ENCODE results near the gene MRPL1. TPM values are rescaled to one million over a fixed set of nuclear protein-coding genes. Genes with fewer than 3 reads are reported as not detected.

MRPL1 gene
- total and polyA plus RNA-seq, 2 of the 13 experiments (the other 11 are each of a cell fraction or from before 2014, with no cell fraction given), result 23.3 to 61.5 TPM

DNA sequence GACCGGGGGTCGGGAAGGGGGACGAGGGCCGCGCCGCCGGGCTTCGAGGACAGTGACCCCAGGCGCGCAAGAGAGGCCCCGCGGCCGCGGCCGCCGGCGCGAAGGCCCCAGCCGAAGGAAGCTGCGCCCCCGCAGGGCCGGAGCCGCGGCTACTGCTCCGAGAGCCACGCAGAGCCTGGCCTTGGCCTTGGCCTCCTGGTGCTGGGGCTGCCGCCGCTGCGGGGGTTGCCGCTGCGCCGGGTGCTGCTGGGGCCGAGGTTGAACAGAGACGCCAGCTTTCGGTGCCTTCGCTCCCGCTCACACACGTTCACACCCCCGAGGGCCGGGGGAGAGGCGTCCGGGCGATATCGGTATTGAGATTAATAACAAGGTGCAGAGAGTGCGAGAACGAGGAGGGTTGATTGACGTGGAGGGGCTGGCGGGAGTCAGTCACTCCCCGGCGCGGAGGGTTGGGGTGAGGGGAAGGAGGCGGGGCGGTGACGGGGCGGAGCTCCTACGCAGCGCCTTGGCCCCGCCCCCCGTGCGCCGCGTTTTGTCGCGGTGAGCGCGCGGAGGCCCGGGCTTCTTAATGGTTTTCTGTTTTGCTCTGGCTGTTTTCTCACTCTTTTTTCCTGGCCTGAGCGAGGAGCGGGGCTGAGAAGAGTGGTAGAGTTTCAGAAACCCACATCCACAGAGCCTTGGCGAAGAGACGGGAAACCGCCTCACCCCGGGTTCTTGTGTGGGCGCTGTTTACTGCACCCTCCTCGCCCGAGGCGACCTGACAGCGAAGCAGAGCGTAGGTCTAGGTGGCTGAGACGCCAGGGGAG lies 42.6 kb upstream of the MRPL1 start (continued):
- TF ChIP-seq, protein P1, sequence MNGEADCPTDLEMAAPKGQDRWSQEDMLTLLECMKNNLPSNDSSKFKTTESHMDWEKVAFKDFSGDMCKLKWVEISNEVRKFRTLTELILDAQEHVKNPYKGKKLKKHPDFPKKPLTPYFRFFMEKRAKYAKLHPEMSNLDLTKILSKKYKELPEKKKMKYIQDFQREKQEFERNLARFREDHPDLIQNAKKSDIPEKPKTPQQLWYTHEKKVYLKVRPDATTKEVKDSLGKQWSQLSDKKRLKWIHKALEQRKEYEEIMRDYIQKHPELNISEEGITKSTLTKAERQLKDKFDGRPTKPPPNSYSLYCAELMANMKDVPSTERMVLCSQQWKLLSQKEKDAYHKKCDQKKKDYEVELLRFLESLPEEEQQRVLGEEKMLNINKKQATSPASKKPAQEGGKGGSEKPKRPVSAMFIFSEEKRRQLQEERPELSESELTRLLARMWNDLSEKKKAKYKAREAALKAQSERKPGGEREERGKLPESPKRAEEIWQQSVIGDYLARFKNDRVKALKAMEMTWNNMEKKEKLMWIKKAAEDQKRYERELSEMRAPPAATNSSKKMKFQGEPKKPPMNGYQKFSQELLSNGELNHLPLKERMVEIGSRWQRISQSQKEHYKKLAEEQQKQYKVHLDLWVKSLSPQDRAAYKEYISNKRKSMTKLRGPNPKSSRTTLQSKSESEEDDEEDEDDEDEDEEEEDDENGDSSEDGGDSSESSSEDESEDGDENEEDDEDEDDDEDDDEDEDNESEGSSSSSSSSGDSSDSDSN (CRISPR knock-in tag; IDR thresholded peaks at IDR 0.05), result peak; percentile 96
- TF ChIP-seq ZNF788 (CRISPR knock-in tag; IDR thresholded peaks at IDR 0.05; ENCODE audit: borderline replicate concordance), result peak; percentile 71; the same call in 1 of the 2 replicates
- no peak for TF ChIP-seq ZNF564 (CRISPR knock-in tag; IDR thresholded peaks at IDR 0.05)
- TF ChIP-seq SAP130 (CRISPR knock-in tag; IDR thresholded peaks at IDR 0.05; ENCODE audit: low read depth), result peak; percentile 74
- TF ChIP-seq, protein P2, sequence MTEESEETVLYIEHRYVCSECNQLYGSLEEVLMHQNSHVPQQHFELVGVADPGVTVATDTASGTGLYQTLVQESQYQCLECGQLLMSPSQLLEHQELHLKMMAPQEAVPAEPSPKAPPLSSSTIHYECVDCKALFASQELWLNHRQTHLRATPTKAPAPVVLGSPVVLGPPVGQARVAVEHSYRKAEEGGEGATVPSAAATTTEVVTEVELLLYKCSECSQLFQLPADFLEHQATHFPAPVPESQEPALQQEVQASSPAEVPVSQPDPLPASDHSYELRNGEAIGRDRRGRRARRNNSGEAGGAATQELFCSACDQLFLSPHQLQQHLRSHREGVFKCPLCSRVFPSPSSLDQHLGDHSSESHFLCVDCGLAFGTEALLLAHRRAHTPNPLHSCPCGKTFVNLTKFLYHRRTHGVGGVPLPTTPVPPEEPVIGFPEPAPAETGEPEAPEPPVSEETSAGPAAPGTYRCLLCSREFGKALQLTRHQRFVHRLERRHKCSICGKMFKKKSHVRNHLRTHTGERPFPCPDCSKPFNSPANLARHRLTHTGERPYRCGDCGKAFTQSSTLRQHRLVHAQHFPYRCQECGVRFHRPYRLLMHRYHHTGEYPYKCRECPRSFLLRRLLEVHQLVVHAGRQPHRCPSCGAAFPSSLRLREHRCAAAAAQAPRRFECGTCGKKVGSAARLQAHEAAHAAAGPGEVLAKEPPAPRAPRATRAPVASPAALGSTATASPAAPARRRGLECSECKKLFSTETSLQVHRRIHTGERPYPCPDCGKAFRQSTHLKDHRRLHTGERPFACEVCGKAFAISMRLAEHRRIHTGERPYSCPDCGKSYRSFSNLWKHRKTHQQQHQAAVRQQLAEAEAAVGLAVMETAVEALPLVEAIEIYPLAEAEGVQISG (CRISPR knock-in tag; IDR thresholded peaks at IDR 0.05), result peak; percentile 85
- TF ChIP-seq ZNF598 (CRISPR knock-in tag; IDR thresholded peaks at IDR 0.05; ENCODE audit: borderline replicate concordance), result 0 out of 2 replicates have a peak, but pooled peaks have one; percentile 45
- peak; percentile 58; the same call in 1 of the 2 replicates for TF ChIP-seq ZNF747 (CRISPR knock-in tag; IDR thresholded peaks at IDR 0.05; ENCODE audit: borderline replicate concordance)
- 0 out of 2 replicates have a peak, but pooled peaks have one; percentile 15 for TF ChIP-seq ZNF670 (CRISPR knock-in tag; IDR thresholded peaks at IDR 0.05; ENCODE audit: borderline replicate concordance)
- TF ChIP-seq ZSCAN25 (CRISPR knock-in tag; IDR thresholded peaks at IDR 0.05), result no peak
- TF ChIP-seq GZF1 (CRISPR knock-in tag; IDR thresholded peaks at IDR 0.05), result peak; percentile 84; the same call in 1 of the 2 replicates
- TF ChIP-seq, protein P3, sequence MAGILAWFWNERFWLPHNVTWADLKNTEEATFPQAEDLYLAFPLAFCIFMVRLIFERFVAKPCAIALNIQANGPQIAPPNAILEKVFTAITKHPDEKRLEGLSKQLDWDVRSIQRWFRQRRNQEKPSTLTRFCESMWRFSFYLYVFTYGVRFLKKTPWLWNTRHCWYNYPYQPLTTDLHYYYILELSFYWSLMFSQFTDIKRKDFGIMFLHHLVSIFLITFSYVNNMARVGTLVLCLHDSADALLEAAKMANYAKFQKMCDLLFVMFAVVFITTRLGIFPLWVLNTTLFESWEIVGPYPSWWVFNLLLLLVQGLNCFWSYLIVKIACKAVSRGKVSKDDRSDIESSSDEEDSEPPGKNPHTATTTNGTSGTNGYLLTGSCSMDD (CRISPR knock-in tag; IDR thresholded peaks at IDR 0.05), result no peak
- peak; percentile 37; the same call in 1 of the 2 replicates for TF ChIP-seq CREM (IDR thresholded peaks at IDR 0.05)
- no peak for TF ChIP-seq CREM (CRISPR knock-in tag; IDR thresholded peaks at IDR 0.05)
- no peak for TF ChIP-seq KDM5B (CRISPR knock-in tag; IDR thresholded peaks at IDR 0.05; ENCODE audit: borderline replicate concordance)
- TF ChIP-seq ZNF781 (CRISPR knock-in tag; IDR thresholded peaks at IDR 0.05; ENCODE audit: borderline replicate concordance, not compliant biosample characterization), result peak; percentile 77
- peak; percentile 23 for TF ChIP-seq IKZF4 (CRISPR knock-in tag; IDR thresholded peaks at IDR 0.05; ENCODE audit: borderline replicate concordance, low read depth, not compliant biosample characterization)
- TF ChIP-seq KDM2A (CRISPR knock-in tag; IDR thresholded peaks at IDR 0.05; ENCODE audit: borderline replicate concordance, low read depth), result peak; percentile 55; the same call in 1 of the 2 replicates
- 0 out of 2 replicates have a peak, but pooled peaks have one; percentile 48 for TF ChIP-seq MTA1 (CRISPR knock-in tag; IDR thresholded peaks at IDR 0.05; ENCODE audit: borderline replicate concordance)
- no peak for TF ChIP-seq ZNF782 (CRISPR knock-in tag; IDR thresholded peaks at IDR 0.05; ENCODE audit: borderline replicate concordance)
- TF ChIP-seq TEAD2 (CRISPR knock-in tag; IDR thresholded peaks at IDR 0.05), result no peak
- TF ChIP-seq ZNF331 (CRISPR knock-in tag; IDR thresholded peaks at IDR 0.05), result peak; percentile 63; the same call in 1 of the 2 replicates
- TF ChIP-seq HHEX (CRISPR knock-in tag; IDR thresholded peaks at IDR 0.05), result no peak
- no peak for TF ChIP-seq ZNF816 (CRISPR knock-in tag; IDR thresholded peaks at IDR 0.05; ENCODE audit: borderline replicate concordance)
- TF ChIP-seq REPIN1 (CRISPR knock-in tag; IDR thresholded peaks at IDR 0.05; ENCODE audit: borderline replicate concordance, low read depth), result 0 out of 2 replicates have a peak, but pooled peaks have one; percentile 45
